GM18858 (cell line): Measurements from ENCODE around the gene SLC12A2.

ENCODE experiments used
- ATAC-seq: cut with Tn5 transposase; IDR thresholded peaks from one replicate; pipeline ENCODE4 v1.9.1; 2021; ENCODE audit not compliant: unreplicated experiment

Gene SLC12A2

DNA sequence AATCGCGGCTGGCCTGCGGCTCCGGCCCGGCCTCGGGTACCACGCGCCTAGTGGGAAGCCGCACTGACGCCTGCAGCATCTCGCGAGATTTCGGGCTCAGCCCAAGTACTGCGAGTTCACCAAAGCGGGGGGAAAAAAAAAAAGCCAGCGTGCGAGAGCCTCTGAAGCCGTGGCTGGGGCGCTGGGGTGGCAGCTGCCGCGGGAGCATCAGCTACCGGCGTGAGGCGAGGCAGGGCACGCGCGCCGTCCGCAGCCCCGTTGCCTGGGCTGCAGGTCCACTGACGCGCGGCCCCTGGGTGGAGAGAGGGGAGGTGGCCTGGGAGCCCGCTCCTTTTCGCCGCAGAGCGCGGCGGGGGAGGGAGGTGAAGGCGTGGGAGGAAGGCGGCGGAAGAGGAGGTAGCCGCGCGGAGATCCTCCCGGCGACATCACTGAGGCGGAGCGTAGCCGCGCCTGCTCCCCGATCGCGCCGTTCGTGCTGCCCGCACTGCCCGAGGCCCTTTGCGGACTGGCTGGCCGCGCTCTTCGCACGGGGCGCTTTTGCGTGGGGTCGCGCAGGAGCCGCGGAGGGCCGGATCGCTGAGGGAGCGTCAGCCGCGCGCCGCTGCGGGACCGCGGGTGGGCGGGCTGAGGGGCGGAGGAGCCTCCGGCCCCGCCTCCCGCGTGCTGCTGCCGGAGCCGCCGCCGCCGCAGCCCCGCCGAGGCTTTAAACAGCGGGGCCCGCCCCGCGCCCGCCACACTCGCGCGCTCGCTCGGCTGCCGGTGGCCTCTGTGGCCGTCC lies at the start of gene SLC12A2:
TSS of gene SLC12A2 (plus strand) at position 734 of the 778 bp plus-strand sequence. CDS start 189 bp downstream, outside the sequence.
- ATAC-seq, result peak; percentile 53

DNA sequence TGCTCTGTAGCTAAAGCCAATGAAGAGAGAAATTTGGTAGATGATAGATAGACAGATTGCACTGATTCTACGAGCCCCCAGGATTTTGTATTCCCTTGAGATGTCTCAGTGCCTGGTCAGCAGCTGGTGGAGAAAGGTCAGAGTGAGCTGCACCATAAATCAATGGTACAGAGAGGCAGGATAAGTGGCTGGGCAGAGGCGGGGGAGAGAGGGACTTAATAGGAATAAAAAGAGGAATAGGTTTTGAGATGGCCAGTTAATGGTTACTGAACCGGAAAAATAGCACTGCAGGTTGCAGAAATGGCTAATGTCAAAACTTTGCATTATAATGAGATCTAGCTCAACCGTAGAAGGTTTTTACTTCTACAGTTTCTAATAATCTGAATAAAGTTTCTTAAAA lies 47.9 kb upstream of the SLC12A2 start:
- no peak for ATAC-seq

DNA sequence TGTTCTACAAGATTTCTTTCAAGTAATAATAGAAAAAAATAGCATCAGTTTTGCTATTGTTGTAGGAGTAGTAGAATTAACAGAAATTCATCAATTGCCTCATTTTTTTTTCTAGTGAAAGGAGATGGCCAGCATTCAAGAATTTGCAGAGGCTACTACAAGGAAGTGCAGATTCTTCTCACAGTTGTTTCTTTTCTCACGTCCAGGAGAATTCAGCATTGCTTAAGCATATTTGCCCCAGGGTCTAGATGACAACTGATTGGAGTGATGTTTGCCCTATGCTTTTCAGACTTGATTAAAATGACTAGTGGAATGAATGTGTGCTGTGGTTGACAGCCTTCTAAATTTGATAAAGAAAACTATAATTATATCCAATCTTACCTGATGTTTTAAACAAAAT lies 46.6 kb upstream of the SLC12A2 start:
- no peak for ATAC-seq

DNA sequence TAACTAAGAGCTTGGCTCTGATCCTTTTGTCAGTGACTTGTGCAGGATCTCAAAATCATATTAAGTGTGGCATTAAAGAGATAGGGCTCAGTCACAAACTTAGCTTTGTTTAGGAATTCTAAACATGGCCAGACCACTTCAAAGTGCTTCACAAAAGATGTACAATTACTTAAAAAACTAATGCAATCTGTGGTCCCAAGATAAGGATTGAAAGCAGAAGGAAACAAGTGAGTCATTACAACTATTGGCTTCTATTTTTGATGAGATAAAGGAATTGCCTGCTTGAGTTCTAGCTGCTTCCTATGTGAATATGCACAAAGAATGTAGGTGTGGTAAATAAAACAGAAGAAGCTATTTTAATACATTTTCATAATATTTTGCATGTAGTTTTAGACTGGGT lies 44.9 kb upstream of the SLC12A2 start:
- no peak for ATAC-seq

DNA sequence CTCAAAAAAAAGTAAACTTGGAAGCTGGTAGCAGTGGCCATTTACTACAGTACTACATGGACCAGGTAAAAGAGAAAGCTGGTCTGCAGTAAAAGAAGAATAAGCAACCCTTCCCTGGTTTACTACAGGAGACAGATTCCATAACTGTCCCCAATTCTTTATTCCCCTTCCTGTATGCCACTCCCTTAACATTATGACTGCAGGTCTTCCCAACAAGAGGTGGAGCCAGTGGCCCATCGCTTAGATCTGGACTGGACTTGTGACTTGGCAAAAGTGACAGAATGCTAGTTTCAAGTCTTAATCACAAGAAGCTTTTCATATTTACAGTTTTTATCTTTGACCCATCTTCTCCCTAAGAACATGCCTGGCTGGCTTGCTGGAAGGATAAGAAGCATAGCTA lies 42.6 kb upstream of the SLC12A2 start:
- no peak for ATAC-seq

DNA sequence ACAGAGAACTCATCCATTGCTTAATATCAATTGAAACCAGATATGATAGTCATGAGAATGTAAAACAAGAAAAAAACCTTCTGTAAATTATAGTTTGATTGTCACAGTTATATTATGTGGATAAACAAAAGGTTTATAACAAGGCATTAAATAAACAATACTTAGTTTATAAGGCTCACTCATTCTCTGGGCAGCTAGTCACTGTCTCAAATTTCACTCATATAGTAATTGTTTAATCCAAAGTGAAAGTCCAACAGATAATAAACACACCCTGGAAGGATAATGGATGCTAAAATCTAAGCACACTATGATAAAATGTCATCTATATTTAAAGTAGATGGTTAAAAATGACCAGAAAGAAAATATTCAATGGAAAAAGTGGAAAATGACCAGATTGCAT lies 30.8 kb upstream of the SLC12A2 start:
- no peak for ATAC-seq

DNA sequence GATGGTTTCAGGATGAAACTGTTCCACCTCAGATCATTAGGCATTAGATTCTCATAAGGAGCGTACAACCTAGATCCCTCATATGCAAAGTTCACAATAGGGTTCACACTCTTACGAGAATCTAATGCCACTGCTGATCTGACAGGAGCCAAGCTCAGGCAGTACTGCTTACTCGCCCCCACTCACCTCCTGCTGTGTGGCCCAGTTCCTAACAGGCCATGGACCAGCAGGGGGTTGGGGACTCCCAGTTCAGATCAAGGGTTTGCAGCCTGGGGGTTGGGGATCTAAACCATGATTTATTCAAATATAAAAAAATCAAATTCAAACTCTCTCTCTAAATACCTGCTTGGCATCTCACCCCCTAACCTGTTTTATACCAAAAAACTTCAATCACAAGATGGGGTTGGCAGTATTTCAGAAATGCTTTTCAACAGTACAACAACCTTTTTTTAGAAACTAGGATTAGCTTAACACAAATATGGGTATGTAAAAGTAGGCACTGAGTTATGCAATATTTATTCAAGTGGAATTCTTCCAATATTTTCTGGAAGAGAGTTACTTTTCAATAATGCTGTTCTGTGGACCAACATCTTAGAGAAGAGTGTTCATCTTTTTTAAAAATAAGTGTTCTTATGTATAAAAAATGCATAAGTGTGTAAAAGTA lies 30.1 kb upstream of the SLC12A2 start:
- no peak for ATAC-seq

DNA sequence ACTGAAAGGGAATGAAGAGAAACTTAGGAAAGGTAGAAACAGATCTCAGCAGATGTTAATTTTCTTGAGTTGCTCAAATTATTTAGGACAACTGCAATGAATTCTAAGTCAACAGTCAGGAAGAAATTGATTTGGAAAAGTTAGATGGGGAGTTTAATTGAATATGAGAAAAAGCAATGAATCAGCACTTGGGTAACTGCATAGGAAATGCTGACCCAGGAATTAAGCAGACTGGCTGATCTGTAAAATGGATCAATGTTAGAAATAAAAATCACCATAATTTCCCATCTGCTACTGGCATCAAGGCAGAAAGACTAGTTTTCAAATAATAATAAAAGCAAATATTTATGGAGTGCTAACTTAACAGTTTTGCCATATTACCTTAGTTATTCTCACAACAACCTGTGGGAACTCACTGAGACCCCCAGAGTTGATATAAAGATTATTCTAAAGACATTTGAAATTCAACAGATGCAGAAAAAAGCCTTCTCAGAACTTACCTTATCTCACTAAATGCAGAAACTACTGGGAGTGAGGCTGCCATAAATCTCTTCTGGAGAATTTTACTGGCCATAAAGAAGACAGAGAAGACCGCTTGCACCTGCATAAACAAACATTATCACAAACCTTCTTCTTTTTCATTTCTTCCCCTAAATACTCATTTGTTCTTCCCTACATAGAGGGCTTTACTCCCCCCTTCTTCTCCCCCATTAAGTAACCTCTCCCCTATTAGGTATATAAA lies 22.8 kb upstream of the SLC12A2 start:
- no peak for ATAC-seq

DNA sequence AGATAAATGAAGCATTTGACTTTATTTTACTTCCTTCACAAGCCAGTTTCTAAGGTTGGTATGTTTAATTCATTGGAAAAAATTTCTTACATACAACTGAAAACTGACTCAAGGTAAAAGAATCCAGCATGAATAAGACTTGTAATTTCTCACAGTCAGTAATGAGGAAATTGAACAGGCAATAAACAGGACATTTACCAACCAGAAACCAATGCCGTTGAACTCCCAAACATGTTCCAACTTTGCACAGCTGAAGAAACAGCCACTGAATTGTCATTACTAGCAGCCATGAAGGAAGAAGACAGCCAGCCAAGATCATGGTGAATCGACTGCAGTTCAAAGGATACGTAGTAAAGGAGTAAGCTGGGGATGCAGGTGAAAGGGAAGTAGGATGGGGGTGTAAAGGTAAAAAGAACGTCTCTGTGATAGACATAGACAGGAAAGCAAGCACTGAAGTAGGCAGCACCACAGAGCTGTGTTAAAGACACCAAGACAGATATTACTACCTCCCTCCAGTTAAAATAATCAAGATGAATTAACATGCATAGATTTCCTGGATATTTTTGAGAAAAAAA lies 21.3 kb upstream of the SLC12A2 start:
- no peak for ATAC-seq

DNA sequence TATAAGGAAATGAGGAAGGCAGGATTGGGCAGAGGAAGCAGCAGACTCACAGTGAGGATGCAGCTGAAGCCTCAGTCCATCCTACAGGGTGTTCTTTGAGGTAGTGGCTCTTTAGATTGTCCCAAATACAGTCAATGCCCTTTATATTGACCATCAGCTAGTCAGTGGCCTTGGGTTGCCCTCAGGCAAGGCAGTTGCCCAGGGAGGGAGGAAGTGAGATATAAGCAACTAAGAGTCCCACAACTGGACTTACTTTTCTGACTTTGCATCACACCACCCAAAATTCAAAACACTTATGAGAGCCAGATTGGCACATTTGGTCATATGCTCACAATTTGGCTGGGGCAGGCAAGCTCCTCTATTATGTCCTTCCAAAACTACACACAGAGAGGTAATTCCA lies 9.4 kb upstream of the SLC12A2 start:
- no peak for ATAC-seq

DNA sequence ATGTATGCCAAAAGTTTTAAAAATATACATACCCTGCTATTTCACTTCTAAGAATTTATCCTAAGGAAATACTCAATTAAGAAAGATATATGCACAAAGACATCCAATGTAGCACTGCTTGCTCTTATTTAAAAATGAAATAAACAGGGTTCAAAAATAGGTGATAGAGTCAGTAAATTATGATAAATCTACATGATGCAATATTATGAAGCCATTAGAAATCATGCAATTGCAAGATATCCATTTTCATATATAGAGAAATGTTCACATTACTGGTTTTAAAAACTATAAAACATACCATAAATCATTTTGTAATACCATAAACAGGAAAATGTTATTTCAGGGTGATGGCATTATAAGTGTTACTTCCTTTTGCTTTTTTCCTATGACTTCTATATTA lies 8.6 kb upstream of the SLC12A2 start:
- no peak for ATAC-seq

DNA sequence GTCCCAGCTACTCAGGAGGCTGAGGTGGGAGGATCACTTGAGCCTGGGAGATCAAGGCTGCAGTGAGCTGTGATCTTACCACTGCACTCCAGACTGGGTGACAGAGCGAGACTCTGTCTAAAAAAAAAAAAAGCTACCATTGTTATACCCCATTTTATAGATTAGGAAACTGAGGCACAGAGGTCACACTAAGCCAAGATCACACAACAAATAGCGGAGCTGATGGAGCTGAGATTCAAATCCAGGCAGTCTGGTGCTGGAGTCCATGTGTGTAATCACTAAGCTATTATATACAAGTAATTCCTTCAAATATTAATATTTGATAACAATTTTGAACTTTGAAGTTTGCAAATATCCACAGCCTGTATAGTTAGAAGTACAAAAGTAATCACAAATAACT lies 6.0 kb upstream of the SLC12A2 start:
- no peak for ATAC-seq

DNA sequence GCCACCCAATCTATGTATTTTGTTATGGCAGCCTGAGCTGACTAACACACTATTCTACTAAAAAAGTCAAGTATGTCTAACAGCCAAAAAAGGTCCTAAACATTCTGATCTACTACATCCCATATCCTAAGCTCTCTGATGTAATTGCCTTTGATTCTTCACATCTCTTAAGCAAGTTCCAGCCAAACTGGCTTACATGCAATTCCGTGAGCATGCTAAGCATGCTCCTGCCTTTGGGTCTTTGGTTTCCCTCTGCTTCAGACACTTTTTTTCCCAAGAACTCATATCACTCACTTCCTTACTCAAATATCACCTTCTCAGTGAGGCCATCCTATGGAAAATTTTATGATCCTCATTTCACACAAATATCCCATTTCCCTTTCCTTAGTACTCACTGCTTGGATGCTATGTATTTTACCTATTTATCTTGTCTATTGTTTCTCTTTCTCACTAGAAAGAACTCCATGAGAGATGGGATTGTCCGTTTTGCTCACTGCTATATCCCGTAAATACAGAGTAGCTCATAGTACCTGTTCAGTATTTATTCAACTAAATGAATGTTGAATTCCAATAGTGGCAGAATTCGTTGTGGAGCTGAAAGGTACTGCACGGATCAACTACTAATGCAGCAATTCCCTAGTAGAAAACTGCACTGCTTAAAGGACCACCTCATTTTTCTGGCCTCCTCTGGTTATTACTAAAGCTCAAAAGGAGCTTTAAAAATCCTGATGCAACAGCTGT lies 2.3 kb upstream of the SLC12A2 start:
- no peak for ATAC-seq

DNA sequence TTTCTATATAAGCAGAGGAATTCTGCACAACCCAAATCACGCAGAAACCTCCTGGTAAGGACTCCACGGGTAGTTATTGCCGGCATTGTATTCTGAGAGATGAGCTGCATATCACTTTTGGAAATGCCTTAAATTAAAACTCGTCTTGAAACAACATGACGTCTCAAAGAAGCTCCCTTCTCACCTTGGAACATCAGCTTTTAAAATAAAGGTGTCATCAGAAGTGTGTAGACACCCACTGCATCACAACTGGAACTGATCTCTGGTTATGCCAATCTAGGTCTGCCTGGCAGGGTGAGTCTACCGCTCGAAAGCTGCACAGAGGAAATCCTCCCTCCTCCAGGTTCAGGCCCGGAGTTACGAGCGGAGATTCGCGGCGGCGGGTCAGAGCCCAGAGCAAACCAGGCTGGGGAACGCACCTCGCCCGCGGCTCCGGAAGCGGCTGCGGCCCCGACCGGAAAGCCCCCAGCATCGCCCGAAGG lies 974 bp upstream of the SLC12A2 start:
- no peak for ATAC-seq

DNA sequence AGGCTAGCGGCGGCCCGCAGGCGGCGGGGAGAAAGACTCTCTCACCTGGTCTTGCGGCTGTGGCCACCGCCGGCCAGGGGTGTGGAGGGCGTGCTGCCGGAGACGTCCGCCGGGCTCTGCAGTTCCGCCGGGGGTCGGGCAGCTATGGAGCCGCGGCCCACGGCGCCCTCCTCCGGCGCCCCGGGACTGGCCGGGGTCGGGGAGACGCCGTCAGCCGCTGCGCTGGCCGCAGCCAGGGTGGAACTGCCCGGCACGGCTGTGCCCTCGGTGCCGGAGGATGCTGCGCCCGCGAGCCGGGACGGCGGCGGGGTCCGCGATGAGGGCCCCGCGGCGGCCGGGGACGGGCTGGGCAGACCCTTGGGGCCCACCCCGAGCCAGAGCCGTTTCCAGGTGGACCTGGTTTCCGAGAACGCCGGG lies 253 bp downstream of the SLC12A2 start:
- ATAC-seq, result peak; percentile 26

DNA sequence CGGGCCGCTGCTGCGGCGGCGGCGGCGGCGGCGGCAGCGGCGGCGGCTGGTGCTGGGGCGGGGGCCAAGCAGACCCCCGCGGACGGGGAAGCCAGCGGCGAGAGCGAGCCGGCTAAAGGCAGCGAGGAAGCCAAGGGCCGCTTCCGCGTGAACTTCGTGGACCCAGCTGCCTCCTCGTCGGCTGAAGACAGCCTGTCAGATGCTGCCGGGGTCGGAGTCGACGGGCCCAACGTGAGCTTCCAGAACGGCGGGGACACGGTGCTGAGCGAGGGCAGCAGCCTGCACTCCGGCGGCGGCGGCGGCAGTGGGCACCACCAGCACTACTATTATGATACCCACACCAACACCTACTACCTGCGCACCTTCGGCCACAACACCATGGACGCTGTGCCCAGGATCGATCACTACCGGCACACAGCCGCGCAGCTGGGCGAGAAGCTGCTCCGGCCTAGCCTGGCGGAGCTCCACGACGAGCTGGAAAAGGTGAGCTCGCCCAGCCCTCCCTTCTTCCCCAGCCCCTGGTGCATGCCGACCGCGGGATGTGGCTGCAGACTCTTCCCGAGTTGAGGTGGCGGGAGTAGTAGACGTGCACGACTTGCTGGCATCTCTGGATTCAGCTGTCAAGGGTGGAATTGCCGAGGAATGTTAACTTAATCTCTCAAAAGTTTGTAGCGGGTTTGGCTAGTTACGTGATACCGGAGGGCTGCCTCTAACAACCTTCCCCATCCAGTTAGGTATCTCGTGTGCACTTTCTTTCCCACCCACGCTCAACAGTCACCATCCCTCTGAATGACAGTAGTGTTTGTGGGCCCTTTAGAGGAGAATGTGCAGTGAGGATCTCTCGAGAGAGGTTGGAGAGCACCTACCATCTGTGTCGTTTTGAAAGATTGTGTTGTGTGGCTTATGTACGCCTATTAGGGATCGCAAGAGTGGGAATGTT lies 932 bp downstream of the SLC12A2 start:
- peak; percentile 22 for ATAC-seq

DNA sequence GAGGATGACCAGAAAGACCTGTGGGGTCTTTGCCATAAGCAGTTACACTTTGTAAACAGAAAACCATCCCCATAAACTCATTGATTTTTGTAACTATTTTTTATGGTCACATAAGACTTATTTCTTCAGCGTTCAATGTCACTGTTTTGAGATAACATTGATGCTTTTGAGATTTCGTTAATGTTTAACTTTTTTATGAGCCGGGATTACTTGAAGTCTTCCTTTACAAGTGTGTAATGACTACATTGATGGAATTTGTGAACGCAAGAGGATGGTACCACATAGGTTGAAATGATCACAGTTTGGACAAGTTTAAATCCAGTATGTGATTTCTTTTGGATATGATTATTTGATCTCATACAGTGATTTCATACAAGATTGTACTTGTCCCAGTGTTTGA lies 1.8 kb downstream of the SLC12A2 start:
- no peak for ATAC-seq

DNA sequence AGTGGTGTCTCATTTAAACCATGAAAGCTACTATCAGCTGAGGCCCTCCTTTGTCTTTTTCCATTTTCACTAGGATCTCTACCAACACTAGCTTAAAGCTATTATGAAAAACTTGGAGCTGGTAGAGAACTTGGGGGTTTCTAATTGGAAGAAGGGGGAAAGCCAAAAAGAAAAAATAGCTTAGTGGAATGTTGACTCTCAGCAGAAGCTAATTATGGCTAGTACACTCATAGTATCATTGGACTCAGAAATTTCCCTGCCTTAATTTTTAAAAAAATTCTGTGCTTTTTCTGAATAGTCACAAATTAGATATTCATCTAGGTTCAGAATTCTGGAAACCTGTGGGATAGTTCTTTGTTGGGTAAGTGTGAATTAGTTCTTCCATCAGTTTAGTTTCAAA lies 8.0 kb downstream of the SLC12A2 start:
- no peak for ATAC-seq

DNA sequence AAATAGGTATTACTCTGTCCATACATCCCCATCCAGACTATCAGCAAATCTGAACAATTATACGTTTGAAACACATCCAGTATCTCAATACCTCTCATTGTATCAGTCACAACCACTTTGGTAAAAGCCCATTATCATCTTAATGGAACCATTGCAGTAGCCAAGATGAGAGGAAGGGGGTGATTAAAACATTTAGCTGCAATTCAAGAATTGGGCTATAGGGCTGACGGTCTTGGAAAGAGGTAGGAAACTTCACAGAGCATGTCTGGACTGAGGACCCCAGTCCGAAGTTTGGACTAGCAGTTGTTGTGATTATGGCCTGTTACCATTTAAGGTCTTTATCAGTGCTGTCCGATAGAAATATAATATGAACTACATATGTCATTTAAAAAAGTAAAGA lies 8.6 kb downstream of the SLC12A2 start:
- ATAC-seq, result no peak

DNA sequence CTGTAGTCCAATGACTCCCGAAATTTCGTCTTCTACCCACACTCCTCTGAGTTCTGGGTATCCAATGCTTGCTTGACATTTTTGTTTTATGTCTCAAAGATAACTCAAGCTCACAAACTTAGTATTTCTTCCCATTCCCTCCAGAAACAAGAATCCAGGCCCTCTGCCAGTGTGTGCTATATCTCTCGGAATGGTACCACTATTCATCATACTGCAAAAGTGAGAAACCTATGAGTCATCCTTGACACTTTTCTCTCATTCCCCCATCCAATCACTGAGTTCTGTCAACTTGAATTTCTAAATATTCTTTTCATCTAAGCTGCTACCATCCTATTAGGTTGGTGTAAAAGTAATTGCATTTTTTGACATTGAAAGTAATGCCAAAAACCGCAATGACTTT lies 9.8 kb downstream of the SLC12A2 start:
- ATAC-seq, result no peak
